IMR-90 (cell line): Measurements from ENCODE around the gene ERN1. TPM values are rescaled to one million over a fixed set of nuclear protein-coding genes. Genes with fewer than 3 reads are reported as not detected.

Experiments
- ATAC-seq: fragments of 200-7000 bp; cut with Tn5 transposase; 2 replicates; pipeline ENCODE4 v1.9.1; 2020; ENCODE audit warnings: low read depth, mild to moderate bottlenecking, moderate library complexity
- BruUV-seq: library from RNA; stranded (reverse); fragments of 400-500 nt; replicated peaks from 2 replicates; lab custom pipeline; 2021; lab: Mats Ljungman, UMichigan
- CTCF ChIA-PET: fragments of 300-600 bp; formaldehyde crosslinking; extraction: SDS; loops from one replicate; lab custom pipeline; 2021; ENCODE audit warnings: antibody characterized with exemption; lab: Yijun Ruan, JAX
- POLR2A ChIA-PET: fragments of 300-600 bp; sonication (Branson Sonifier 250); formaldehyde crosslinking; loops from one replicate; lab custom pipeline; 2022; ENCODE audit warnings: antibody characterized with exemption; ENCODE audit not compliant: unreplicated experiment; lab: Charles Lee
- DNase-seq: peaks from one replicate; pipeline ENCODE4 v3.0.0; 2013
- H2AFZ ChIP-seq: replicated peaks from 2 replicates; pipeline ENCODE3; 2013; ENCODE audit warnings: low read length, mild to moderate bottlenecking; ENCODE audit not compliant: poor library complexity
- H2AK5ac ChIP-seq: 2 replicates; pipeline ENCODE4 v1.6.1; 2013; ENCODE audit warnings: low read depth, low read length, inconsistent platforms
- H2AK9ac ChIP-seq: replicated peaks from 2 replicates; pipeline ENCODE3; 2013; ENCODE audit warnings: mild to moderate bottlenecking, low read depth, low read length, moderate library complexity; ENCODE audit not compliant: poor library complexity
- H2BK120ac ChIP-seq: 2 replicates; pipeline ENCODE4 v1.6.1; 2013; ENCODE audit warnings: low read depth, low read length, inconsistent platforms
- H2BK15ac ChIP-seq: 3 replicates; pipeline ENCODE4 v1.6.1; 2013; ENCODE audit warnings: low read depth, low read length, inconsistent platforms
- H2BK20ac ChIP-seq: 2 replicates; pipeline ENCODE4 v1.6.1; 2013; ENCODE audit warnings: low read depth, mild to moderate bottlenecking, inconsistent platforms, low read length, moderate library complexity
- H2BK5ac ChIP-seq: 2 replicates; pipeline ENCODE4 v1.6.1; 2013; ENCODE audit warnings: mild to moderate bottlenecking, low read depth, low read length, inconsistent platforms; ENCODE audit not compliant: poor library complexity, severe bottlenecking
- H3K14ac ChIP-seq: replicated peaks from 2 replicates; pipeline ENCODE4 v1.6.1; 2013; ENCODE audit warnings: low read depth, low read length, inconsistent platforms
- H3K18ac ChIP-seq: 2 replicates; pipeline ENCODE4 v1.6.1; 2013; ENCODE audit warnings: low read depth, low read length, control low read depth
- H3K23ac ChIP-seq: 2 replicates; pipeline ENCODE4 v1.6.1; 2013; ENCODE audit warnings: low read depth, low read length, inconsistent platforms
- H3K27ac ChIP-seq: 2 replicates; pipeline ENCODE4 v1.5.1; 2013; ENCODE audit warnings: mild to moderate bottlenecking, control low read depth, low read length; ENCODE audit not compliant: insufficient read depth
- H3K27me3 ChIP-seq: 2 replicates; pipeline ENCODE4 v1.6.1; 2013; ENCODE audit warnings: low read length; ENCODE audit not compliant: control insufficient read depth, insufficient read depth
- H3K36me3 ChIP-seq: 2 replicates; pipeline ENCODE4 v1.6.1; 2013; ENCODE audit warnings: low read length, mixed read lengths; ENCODE audit not compliant: control insufficient read depth, insufficient read depth
- H3K4ac ChIP-seq: 2 replicates; pipeline ENCODE4 v1.6.1; 2013; ENCODE audit warnings: low read depth, low read length, inconsistent platforms
- H3K4me1 ChIP-seq: 2 replicates; pipeline ENCODE4 v1.6.1; 2013; ENCODE audit warnings: low read length, mixed read lengths; ENCODE audit not compliant: control insufficient read depth, insufficient read depth
- H3K4me2 ChIP-seq: 2 replicates; pipeline ENCODE4 v1.6.1; 2013; ENCODE audit warnings: low read depth, mild to moderate bottlenecking, control low read depth, low read length, moderate library complexity
- H3K4me3 ChIP-seq: 2 replicates; pipeline ENCODE4 v1.5.1; 2013; ENCODE audit warnings: low read depth, mild to moderate bottlenecking, control low read depth, low read length, moderate library complexity; ENCODE audit not compliant: insufficient read depth
- H3K56ac ChIP-seq: 2 replicates; pipeline ENCODE4 v1.6.1; 2013; ENCODE audit warnings: low read length, inconsistent platforms; ENCODE audit not compliant: insufficient read depth; ENCODE audit errors: extremely low read depth
- H3K79me1 ChIP-seq, 2 experiments: 2 replicates each; pipeline ENCODE4 v1.6.1; 2013; ENCODE audit warnings: low read length in 2 of 2, inconsistent platforms in 1 of 2, low read depth in 1 of 2
- H3K9ac ChIP-seq: 2 replicates; pipeline ENCODE4 v1.6.1; 2013; ENCODE audit warnings: low read depth, low read length, control low read depth
- H3K9me1 ChIP-seq: 2 replicates; pipeline ENCODE4 v1.6.1; 2013; ENCODE audit warnings: low read length, inconsistent platforms; ENCODE audit not compliant: insufficient read depth
- H3K9me3 ChIP-seq: 2 replicates; pipeline ENCODE4 v1.6.1; 2013; ENCODE audit warnings: low read length; ENCODE audit not compliant: control insufficient read depth, insufficient read depth
- H4K20me1 ChIP-seq: 2 replicates; pipeline ENCODE4 v1.6.1; 2013; ENCODE audit warnings: low read length, inconsistent platforms; ENCODE audit not compliant: insufficient read depth
- H4K5ac ChIP-seq: 2 replicates; pipeline ENCODE4 v1.6.1; 2013; ENCODE audit warnings: mild to moderate bottlenecking, low read depth, low read length, control low read depth
- H4K8ac ChIP-seq, 2 experiments: 2 replicates each; pipeline ENCODE4 v1.6.1; 2013; ENCODE audit warnings: low read depth in 2 of 2, low read length in 2 of 2, control low read depth in 1 of 2, inconsistent platforms in 1 of 2
- H4K91ac ChIP-seq: 2 replicates; pipeline ENCODE4 v1.6.1; 2013; ENCODE audit warnings: low read depth, low read length, inconsistent platforms; ENCODE audit not compliant: insufficient read depth
- BHLHE40 ChIP-seq: fragments of 150-350 bp; IDR thresholded peaks from 2 replicates; pipeline ENCODE4 v1.6.1; 2016; ENCODE audit warnings: mild to moderate bottlenecking, low read depth, low read length
- CEBPB ChIP-seq: IDR thresholded peaks from 2 replicates; pipeline ENCODE4 v1.6.1; 2012; ENCODE audit warnings: low read depth, low read length, improper control_type of control experiment
- CHD1 ChIP-seq: IDR thresholded peaks from 2 replicates; pipeline ENCODE4 v1.6.1; 2012; ENCODE audit warnings: low read depth, low read length, improper control_type of control experiment
- FOS ChIP-seq: fragments of 150-350 bp; IDR thresholded peaks from 2 replicates; pipeline ENCODE4 v1.6.1; 2016; ENCODE audit warnings: low read depth, low read length
- MAFK ChIP-seq: IDR thresholded peaks from 2 replicates; pipeline ENCODE4 v1.6.1; 2012; ENCODE audit warnings: low read depth, low read length, improper control_type of control experiment
- MAZ ChIP-seq: IDR thresholded peaks from 2 replicates; pipeline ENCODE4 v1.6.1; 2012; ENCODE audit warnings: low read depth, mild to moderate bottlenecking, low read length, improper control_type of control experiment, moderate library complexity, borderline replicate concordance
- MXI1 ChIP-seq: IDR thresholded peaks from 2 replicates; pipeline ENCODE4 v1.6.1; 2012; ENCODE audit warnings: low read depth, mild to moderate bottlenecking, low read length, moderate library complexity, borderline replicate concordance
- NFE2L2 ChIP-seq: fragments of 150-350 bp; IDR thresholded peaks from 2 replicates; pipeline ENCODE4 v1.6.1; 2016; ENCODE audit warnings: low read depth, mild to moderate bottlenecking, low read length
- POLR2A ChIP-seq: IDR thresholded peaks from 2 replicates; pipeline ENCODE4 v1.6.1; 2012; ENCODE audit warnings: mild to moderate bottlenecking, low read depth, low read length
- RAD21 ChIP-seq: IDR thresholded peaks from 2 replicates; pipeline ENCODE4 v1.6.1; 2012; ENCODE audit warnings: low read length, improper control_type of control experiment
- RCOR1 ChIP-seq: IDR thresholded peaks from 2 replicates; pipeline ENCODE4 v1.6.1; 2012; ENCODE audit warnings: mild to moderate bottlenecking, low read length, improper control_type of control experiment; ENCODE audit not compliant: insufficient replicate concordance
- RFX5 ChIP-seq: IDR thresholded peaks from 2 replicates; pipeline ENCODE4 v1.8.0; 2012; ENCODE audit warnings: low read depth, mild to moderate bottlenecking, low read length, moderate library complexity
- SMC3 ChIP-seq: fragments of 150-350 bp; IDR thresholded peaks from 2 replicates; pipeline ENCODE4 v1.6.1; 2016; ENCODE audit warnings: low read depth, mild to moderate bottlenecking, antibody characterized with exemption, low read length, moderate library complexity
- WGBS, 2 experiments: methylation state at CpG; one replicate each; pipeline versions ENCODE4 v1.1.5 to v1.1.7; 2013; ENCODE audit warnings: missing lambda C conversion rate in 2 of 2; ENCODE audit not compliant: insufficient read length in 1 of 2; ENCODE audit errors: extremely low coverage in 2 of 2; 5-methylcytosine and 5-hydroxymethylcytosine counted together
- dilution Hi-C: fragments of 300-500 bp; cut with HindIII; formaldehyde crosslinking; loops from one replicate; pipeline ENCODE4 v1.14.3; 2018; ENCODE audit warnings: low sequenced_read_pairs; ENCODE audit not compliant: unreplicated experiment
- in situ Hi-C: fragments of 300-500 bp; cut with MboI; formaldehyde crosslinking; loops from 3 replicates; pipeline ENCODE4 v1.14.3; 2019; ENCODE audit warnings: low sequenced_read_pairs, inconsistent platforms, mixed read lengths
- intact Hi-C: fragments of 100-400 bp; cut with micrococcal nuclease; formaldehyde crosslinking; loops from 2 replicates; pipeline ENCODE4 v1.10.0; 2022
- polyA plus RNA-seq, 3 experiments: library from polyadenylated mRNA; depleted of rRNA; stranded (reverse); fragments of >200 nt; gene quantifications; 2 replicates each; pipeline ENCODE4 v1.2.3, GENCODE V29; 2012; ENCODE audit warnings: low replicate concordance in 1 of 3
- total RNA-seq: library from RNA; depleted of rRNA; stranded (reverse); fragments of >200 nt; gene quantifications from 2 replicates; pipeline ENCODE4 v1.2.3, GENCODE V29; 2012
- TF ChIP-seq, protein P1 (sequence below): fragments of 150-350 bp; IDR thresholded peaks from 2 replicates; pipeline ENCODE4 v1.6.1; 2017; ENCODE audit warnings: mild to moderate bottlenecking, antibody characterized with exemption, low read length, low read depth
- TF ChIP-seq, protein P2 (sequence below): fragments of 150-350 bp; IDR thresholded peaks from 2 replicates; pipeline ENCODE4 v1.6.1; 2016; ENCODE audit warnings: low read depth, mild to moderate bottlenecking, low read length, moderate library complexity, borderline replicate concordance
- TF ChIP-seq, protein P3 (sequence below): conservative IDR thresholded peaks from 2 replicates; pipeline ENCODE4 v1.5.1; 2012; ENCODE audit warnings: mild to moderate bottlenecking, low read depth, low read length, improper control_type of control experiment

ERN1 gene
- total and polyA plus RNA-seq, 2 of the 4 experiments (the other 2 are of a cell fraction), result 2.7 to 4.1 TPM

DNA sequence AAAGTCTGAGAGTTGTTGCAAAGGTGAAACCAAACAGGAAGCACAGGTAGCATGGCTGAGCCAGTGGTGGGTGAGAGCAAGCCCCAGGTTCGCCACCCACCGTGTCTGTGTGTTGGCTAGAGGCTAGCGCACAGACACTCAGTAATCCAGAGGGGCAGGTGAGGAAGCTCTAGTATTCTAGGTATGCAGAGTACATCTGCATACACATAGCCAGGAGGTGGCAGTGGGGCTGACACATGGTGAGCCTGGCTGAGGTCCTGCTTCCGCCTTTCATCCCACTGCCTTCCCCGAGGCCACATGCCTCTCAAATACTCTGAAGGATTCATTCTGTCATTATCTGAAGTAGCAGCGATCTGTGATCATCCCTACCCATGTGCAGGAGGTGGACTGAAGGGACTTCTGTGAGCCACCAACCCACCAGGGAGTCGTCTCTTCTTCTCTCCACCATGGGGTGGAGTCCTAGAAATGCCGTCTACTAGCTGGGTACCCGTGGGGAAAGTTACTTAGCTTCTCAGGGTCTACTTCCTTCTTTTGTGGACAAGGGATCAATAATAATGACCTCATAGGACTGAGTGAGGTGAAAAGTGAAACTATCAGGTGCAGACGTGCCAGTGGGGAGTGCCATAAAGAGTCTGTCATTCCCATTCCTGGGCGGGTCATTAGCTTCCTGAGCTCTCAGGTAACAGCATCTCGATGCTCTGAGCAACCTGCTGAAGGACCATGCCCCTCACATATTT is 73.5 kb downstream of the ERN1 start:
- Histone ChIP-seq H4K8ac (no peak overlapping the region), H4K5ac (no peak overlapping the region), H4K20me1 (no peaks in the 10 kb centered on the region), H3K18ac (no peak overlapping the region), H2BK20ac (no peak overlapping the region), H4K91ac (no peak overlapping the region), H3K9me1 (no peaks in the 10 kb centered on the region), H3K14ac (no peak overlapping the region), H2BK5ac (no peak overlapping the region), H2AFZ (no peak overlapping the region), H3K56ac (no peak overlapping the region), H3K23ac (no peak overlapping the region), H2AK9ac (no peak overlapping the region), H3K4me1 (no peaks in the 10 kb centered on the region), H3K4me3 (no peak overlapping the region), H3K4me2 (no peak overlapping the region), H3K4ac (no peak overlapping the region), H3K27me3 (no peaks in the 10 kb centered on the region), H2BK120ac (no peak overlapping the region), H2BK15ac (no peak overlapping the region), H3K79me1 (no peaks in the 10 kb centered on the region), H3K36me3 (peaks cover 33% of the 10 kb centered on the region), H2AK5ac (no peak overlapping the region), H3K27ac (no peak overlapping the region), H3K9me3 (no peaks in the 10 kb centered on the region), H3K9ac (no peak overlapping the region)
- 60% methylated on average over 1 of the region's 12 CpGs; no CpG with 5 or more reads in 1 of the 2 experiments for WGBS, 2 experiments
- no peak for ATAC-seq
- no peak for DNase-seq
- ChIA-PET CTCF (no interaction called here), POLR2A (no interaction called here)
- no TSS peak for BruUV-seq
- TF ChIP-seq RCOR1, result no peak
- TF ChIP-seq CHD1, result no peak
- TF ChIP-seq MAZ, result no peak
- no peak for TF ChIP-seq RFX5
- TF ChIP-seq, protein P1, sequence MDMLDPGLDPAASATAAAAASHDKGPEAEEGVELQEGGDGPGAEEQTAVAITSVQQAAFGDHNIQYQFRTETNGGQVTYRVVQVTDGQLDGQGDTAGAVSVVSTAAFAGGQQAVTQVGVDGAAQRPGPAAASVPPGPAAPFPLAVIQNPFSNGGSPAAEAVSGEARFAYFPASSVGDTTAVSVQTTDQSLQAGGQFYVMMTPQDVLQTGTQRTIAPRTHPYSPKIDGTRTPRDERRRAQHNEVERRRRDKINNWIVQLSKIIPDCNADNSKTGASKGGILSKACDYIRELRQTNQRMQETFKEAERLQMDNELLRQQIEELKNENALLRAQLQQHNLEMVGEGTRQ, result no peak
- no peak for TF ChIP-seq RAD21
- TF ChIP-seq, protein P2, sequence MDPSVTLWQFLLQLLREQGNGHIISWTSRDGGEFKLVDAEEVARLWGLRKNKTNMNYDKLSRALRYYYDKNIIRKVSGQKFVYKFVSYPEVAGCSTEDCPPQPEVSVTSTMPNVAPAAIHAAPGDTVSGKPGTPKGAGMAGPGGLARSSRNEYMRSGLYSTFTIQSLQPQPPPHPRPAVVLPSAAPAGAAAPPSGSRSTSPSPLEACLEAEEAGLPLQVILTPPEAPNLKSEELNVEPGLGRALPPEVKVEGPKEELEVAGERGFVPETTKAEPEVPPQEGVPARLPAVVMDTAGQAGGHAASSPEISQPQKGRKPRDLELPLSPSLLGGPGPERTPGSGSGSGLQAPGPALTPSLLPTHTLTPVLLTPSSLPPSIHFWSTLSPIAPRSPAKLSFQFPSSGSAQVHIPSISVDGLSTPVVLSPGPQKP, result no peak
- no peak for TF ChIP-seq BHLHE40
- TF ChIP-seq MAFK, result no peak
- TF ChIP-seq CEBPB, result no peak
- TF ChIP-seq NFE2L2, result no peak
- TF ChIP-seq, protein P3, sequence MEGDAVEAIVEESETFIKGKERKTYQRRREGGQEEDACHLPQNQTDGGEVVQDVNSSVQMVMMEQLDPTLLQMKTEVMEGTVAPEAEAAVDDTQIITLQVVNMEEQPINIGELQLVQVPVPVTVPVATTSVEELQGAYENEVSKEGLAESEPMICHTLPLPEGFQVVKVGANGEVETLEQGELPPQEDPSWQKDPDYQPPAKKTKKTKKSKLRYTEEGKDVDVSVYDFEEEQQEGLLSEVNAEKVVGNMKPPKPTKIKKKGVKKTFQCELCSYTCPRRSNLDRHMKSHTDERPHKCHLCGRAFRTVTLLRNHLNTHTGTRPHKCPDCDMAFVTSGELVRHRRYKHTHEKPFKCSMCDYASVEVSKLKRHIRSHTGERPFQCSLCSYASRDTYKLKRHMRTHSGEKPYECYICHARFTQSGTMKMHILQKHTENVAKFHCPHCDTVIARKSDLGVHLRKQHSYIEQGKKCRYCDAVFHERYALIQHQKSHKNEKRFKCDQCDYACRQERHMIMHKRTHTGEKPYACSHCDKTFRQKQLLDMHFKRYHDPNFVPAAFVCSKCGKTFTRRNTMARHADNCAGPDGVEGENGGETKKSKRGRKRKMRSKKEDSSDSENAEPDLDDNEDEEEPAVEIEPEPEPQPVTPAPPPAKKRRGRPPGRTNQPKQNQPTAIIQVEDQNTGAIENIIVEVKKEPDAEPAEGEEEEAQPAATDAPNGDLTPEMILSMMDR, result no peak
- no peak for TF ChIP-seq SMC3
- no peak for TF ChIP-seq MXI1
- no peak for TF ChIP-seq FOS
- TF ChIP-seq POLR2A, result no peak
- in situ Hi-C loops, result no loop called here
- intact Hi-C loops, result no loop called here
- dilution Hi-C loops, result no loop called here
